ES-I3 (cell line): ENCODE results near the gene KCNQ2.

Source experiments
- H3K36me3 ChIP-seq: 2 replicates; pipeline ENCODE4 v1.6.1; 2013; ENCODE audit warnings: mild to moderate bottlenecking, low read length, control low read depth, moderate library complexity; ENCODE audit not compliant: insufficient read depth
- H3K4me1 ChIP-seq: 2 replicates; pipeline ENCODE4 v1.6.1; 2013; ENCODE audit warnings: mild to moderate bottlenecking, control low read depth, low read length; ENCODE audit not compliant: insufficient read depth
- H3K9ac ChIP-seq: 2 replicates; pipeline ENCODE4 v1.6.1; 2013; ENCODE audit warnings: low read depth, mild to moderate bottlenecking, low read length, moderate library complexity
- H3K9me3 ChIP-seq: 2 replicates; pipeline ENCODE4 v1.6.1; 2013; ENCODE audit warnings: mild to moderate bottlenecking, low read length, moderate library complexity; ENCODE audit not compliant: control insufficient read depth, insufficient read depth

The KCNQ2 gene

GRCh38 chr20:63405102-63405730 lies 67.2 kb downstream of the KCNQ2 start:
- Histone ChIP-seq H3K36me3 (no peaks in the 10 kb centered on the region), H3K9me3 (no peaks in the 10 kb centered on the region), H3K4me1 (no peaks in the 10 kb centered on the region; the same call in 1 of the 2 replicates), H3K9ac (no peak overlapping the region)

GRCh38 chr20:63404129-63405085 lies 68.0 kb downstream of the KCNQ2 start:
- H3K4me1 ChIP-seq = no peaks in the 10 kb centered on the region
- no peaks in the 10 kb centered on the region for H3K36me3 ChIP-seq
- H3K9ac ChIP-seq = no peak overlapping the region
- no peaks in the 10 kb centered on the region for H3K9me3 ChIP-seq

GRCh38 chr20:63403403-63404105 lies 68.9 kb downstream of the KCNQ2 start:
- Histone ChIP-seq H3K9ac (no peak overlapping the region), H3K4me1 (no peaks in the 10 kb centered on the region), H3K9me3 (no peaks in the 10 kb centered on the region), H3K36me3 (no peaks in the 10 kb centered on the region)

GRCh38 chr20:63402860-63403220 lies 69.6 kb downstream of the KCNQ2 start:
- Histone ChIP-seq H3K9ac (no peak overlapping the region), H3K4me1 (no peaks in the 10 kb centered on the region), H3K9me3 (no peaks in the 10 kb centered on the region), H3K36me3 (no peaks in the 10 kb centered on the region)

- Histone ChIP-seq H3K36me3 (no peaks in the 10 kb centered on the region), H3K9ac (no peak overlapping the region), H3K4me1 (no peaks in the 10 kb centered on the region), H3K9me3 (no peaks in the 10 kb centered on the region)
Observed at GRCh38 chr20:63402181-63402859, 70.1 kb downstream of the KCNQ2 start.

GRCh38 chr20:63401384-63402110 lies 70.9 kb downstream of the KCNQ2 start:
- Histone ChIP-seq H3K36me3 (no peaks in the 10 kb centered on the region), H3K4me1 (no peaks in the 10 kb centered on the region), H3K9ac (no peak overlapping the region), H3K9me3 (no peaks in the 10 kb centered on the region)

- Histone ChIP-seq H3K9me3 (no peaks in the 10 kb centered on the region), H3K9ac (no peak overlapping the region), H3K36me3 (no peaks in the 10 kb centered on the region), H3K4me1 (no peaks in the 10 kb centered on the region)
Observed at GRCh38 chr20:63400486-63401210, 71.8 kb downstream of the KCNQ2 start.

- no peaks in the 10 kb centered on the region for H3K4me1 ChIP-seq
- H3K9ac ChIP-seq = no peak overlapping the region
- H3K36me3 ChIP-seq = no peaks in the 10 kb centered on the region
- no peaks in the 10 kb centered on the region for H3K9me3 ChIP-seq
Observed at GRCh38 chr20:63399596-63400375, 72.7 kb downstream of the KCNQ2 start.

- Histone ChIP-seq H3K4me1 (no peaks in the 10 kb centered on the region; the same call in 1 of the 2 replicates), H3K36me3 (no peaks in the 10 kb centered on the region), H3K9ac (no peak overlapping the region), H3K9me3 (no peaks in the 10 kb centered on the region)
Observed at GRCh38 chr20:63398744-63399514, 73.5 kb downstream of the KCNQ2 start.

- no peak overlapping the region for H3K9ac ChIP-seq
- peaks cover 3% of the 10 kb centered on the region; the same call in 1 of the 2 replicates for H3K4me1 ChIP-seq
- H3K36me3 ChIP-seq = no peaks in the 10 kb centered on the region
- H3K9me3 ChIP-seq = no peaks in the 10 kb centered on the region
Observed at GRCh38 chr20:63397946-63398450, 74.5 kb downstream of the KCNQ2 start.

GRCh38 chr20:63397155-63397843 lies 75.2 kb downstream of the KCNQ2 start:
- Histone ChIP-seq H3K9me3 (no peaks in the 10 kb centered on the region), H3K4me1 (peaks cover 3% of the 10 kb centered on the region; the same call in 1 of the 2 replicates), H3K9ac (no peak overlapping the region), H3K36me3 (no peaks in the 10 kb centered on the region)
